ENCODE results near the gene HNRNPU. TPM values are rescaled to one million over a fixed set of nuclear protein-coding genes. Genes with fewer than 3 reads are reported as not detected.
A peak's percentile ranks its signal among the peaks of the same experiment; 100 is the strongest.

Gene HNRNPU
- polyA plus RNA-seq, 2 of the 4 experiments (the other 2 are of a cell fraction): 449 to 529 TPM

DNA sequence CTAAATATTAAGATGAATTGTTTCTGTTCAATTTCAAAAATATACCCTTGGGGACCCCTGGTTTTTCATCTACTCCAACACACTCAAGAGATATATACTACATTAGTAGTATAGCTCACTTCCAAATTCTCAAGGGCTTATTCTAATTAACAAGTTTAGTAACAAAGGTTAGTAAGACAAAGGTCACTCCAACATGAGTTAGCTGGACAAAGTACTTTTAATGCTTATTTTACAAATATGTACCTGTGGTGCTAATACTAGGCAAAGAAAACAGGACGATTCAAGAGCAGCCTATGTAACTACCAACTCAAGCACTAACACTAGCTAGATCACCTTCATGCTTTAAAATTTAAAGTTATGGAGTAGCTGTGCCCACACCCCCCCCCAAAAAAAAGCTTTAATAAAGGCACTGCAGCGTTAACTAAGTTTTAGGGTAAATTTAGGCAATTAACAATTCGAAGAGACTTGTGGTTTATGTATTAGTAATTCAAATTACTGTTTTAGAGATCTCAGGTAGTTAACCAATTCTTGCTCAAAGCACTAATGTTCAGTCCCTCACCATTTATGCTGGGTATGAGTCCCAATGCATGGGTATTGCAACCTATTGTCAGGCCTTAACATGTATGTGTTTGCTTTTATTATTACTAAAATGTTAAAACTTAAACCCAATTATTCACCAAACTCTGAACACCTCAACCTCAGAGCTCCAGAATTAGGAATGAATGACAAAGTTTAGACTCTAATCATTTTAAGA lies 14.1 kb downstream of the HNRNPU start:
- WGBS (ENCODE audit: missing lambda C conversion rate): 84% methylated on average over 3 of the region's 3 CpGs
- no peaks in the 10 kb centered on the region for H3K9me3 ChIP-seq
- no peak overlapping the region for H3K4me2 ChIP-seq
- H3K4me3 ChIP-seq: no peak overlapping the region
- peak in 1 of 2 experiments; percentile 3; a peak in 2 of 6 replicates for ATAC-seq
- no peak overlapping the region for H3K27ac ChIP-seq
- CTCF ChIA-PET: interaction anchor here (1.0 to 3.3 kb wide), 3 partner anchors 12 to 192 kb away, joined by 3 to 14 read pairs (median 3); no protein-coding TSS in a partner anchor
- peaks cover 16% of the 10 kb centered on the region; the same call in 2 of the 3 replicates for H3K4me1 ChIP-seq
- DNase-seq (ENCODE audit: low read depth in 1 of 2, low spot score in 1 of 2): no peak
- TF ChIP-seq RARB (CRISPR knock-in tag; IDR thresholded peaks at IDR 0.05): no peak
- peak; percentile 38; the same call in 1 of the 2 replicates for TF ChIP-seq POLR2AphosphoS2 (conservative IDR thresholded peaks at IDR 0.05; ENCODE audit: low read length)
- POLR2A ChIA-PET: interaction anchor here (1.0 to 1.8 kb wide), 5 partner anchors 9 to 192 kb away, joined by 3 to 6 read pairs (median 4); partner anchors contain the start of gene COX20
- no peak for FAIRE-seq

DNA sequence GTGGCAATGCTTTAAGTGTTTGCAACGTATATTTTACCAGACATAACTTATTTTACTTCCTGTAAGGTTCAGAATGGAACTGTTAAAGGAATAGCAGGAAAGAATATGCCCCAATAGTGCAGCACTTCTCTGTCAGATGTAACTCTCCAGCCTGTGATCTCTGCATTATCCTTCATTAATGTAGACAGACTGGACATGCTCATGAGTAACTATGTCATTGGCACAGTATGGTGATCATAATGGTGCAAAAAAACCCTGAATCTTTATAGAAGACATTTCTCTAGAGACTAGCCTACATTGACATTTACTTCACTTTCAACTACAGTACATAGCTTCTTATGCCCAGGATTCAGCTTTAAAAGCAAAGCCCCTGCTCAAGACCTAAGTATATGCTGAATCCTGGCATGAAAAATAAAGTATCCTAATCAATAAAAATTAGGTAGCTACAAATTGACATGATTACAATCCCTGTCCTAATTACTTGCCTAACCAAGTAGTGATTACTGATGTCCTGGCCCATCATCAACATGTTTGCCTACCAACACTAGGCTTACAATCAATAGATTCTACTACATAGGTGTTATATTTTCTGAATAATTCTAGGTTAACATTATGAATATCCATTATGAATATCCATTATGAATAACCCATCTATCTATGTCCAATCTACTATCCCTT lies 15.0 kb downstream of the HNRNPU start:
- no peak overlapping the region for H3K27ac ChIP-seq
- no peak overlapping the region for H3K4me2 ChIP-seq
- ChIA-PET POLR2A (interaction anchor here (1.0 to 1.8 kb wide), 4 partner anchors 9 to 193 kb away, joined by 3 to 6 read pairs (median 4); no protein-coding TSS in a partner anchor), CTCF (interaction anchor here (1.0 to 3.3 kb wide), 2 partner anchors 13 to 193 kb away, joined by 3 to 14 read pairs; no protein-coding TSS in a partner anchor)
- H3K9me3 ChIP-seq: no peaks in the 10 kb centered on the region
- WGBS (ENCODE audit: missing lambda C conversion rate): 58% methylated on average over 1 of the region's 1 CpG
- TF ChIP-seq, protein P1, sequence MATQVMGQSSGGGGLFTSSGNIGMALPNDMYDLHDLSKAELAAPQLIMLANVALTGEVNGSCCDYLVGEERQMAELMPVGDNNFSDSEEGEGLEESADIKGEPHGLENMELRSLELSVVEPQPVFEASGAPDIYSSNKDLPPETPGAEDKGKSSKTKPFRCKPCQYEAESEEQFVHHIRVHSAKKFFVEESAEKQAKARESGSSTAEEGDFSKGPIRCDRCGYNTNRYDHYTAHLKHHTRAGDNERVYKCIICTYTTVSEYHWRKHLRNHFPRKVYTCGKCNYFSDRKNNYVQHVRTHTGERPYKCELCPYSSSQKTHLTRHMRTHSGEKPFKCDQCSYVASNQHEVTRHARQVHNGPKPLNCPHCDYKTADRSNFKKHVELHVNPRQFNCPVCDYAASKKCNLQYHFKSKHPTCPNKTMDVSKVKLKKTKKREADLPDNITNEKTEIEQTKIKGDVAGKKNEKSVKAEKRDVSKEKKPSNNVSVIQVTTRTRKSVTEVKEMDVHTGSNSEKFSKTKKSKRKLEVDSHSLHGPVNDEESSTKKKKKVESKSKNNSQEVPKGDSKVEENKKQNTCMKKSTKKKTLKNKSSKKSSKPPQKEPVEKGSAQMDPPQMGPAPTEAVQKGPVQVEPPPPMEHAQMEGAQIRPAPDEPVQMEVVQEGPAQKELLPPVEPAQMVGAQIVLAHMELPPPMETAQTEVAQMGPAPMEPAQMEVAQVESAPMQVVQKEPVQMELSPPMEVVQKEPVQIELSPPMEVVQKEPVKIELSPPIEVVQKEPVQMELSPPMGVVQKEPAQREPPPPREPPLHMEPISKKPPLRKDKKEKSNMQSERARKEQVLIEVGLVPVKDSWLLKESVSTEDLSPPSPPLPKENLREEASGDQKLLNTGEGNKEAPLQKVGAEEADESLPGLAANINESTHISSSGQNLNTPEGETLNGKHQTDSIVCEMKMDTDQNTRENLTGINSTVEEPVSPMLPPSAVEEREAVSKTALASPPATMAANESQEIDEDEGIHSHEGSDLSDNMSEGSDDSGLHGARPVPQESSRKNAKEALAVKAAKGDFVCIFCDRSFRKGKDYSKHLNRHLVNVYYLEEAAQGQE (IDR thresholded peaks at IDR 0.05): peak; percentile 36
- TF ChIP-seq NPAS2 (CRISPR knock-in tag; IDR thresholded peaks at IDR 0.05; ENCODE audit: borderline replicate concordance) (no peak), TFCP2L1 (CRISPR knock-in tag; IDR thresholded peaks at IDR 0.05) (0 out of 2 replicates have a peak, but pooled peaks have one; percentile 22), POLR2AphosphoS2 (conservative IDR thresholded peaks at IDR 0.05; ENCODE audit: low read length) (peak; percentile 83), HOXA7 (CRISPR knock-in tag; IDR thresholded peaks at IDR 0.05) (peak; percentile 29; the same call in 1 of the 2 replicates)
- TF ChIP-seq, protein P2, sequence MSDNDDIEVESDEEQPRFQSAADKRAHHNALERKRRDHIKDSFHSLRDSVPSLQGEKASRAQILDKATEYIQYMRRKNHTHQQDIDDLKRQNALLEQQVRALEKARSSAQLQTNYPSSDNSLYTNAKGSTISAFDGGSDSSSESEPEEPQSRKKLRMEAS (IDR thresholded peaks at IDR 0.05): no peak
- ATAC-seq (peak in 1 of 2 experiments; percentile 42; a peak in 3 of 6 replicates), DNase-seq (ENCODE audit: low read depth in 1 of 2, low spot score in 1 of 2) (no peak), FAIRE-seq (no peak)
- H3K4me3 ChIP-seq: no peak overlapping the region
- H3K4me1 ChIP-seq: peaks cover 15% of the 10 kb centered on the region; the same call in 2 of the 3 replicates

GRCh38 chr1:244846653-244847052 lies 17.7 kb downstream of the HNRNPU start:
- Histone ChIP-seq H3K27ac (no peak overlapping the region), H3K4me2 (no peak overlapping the region), H3K4me3 (no peak overlapping the region), H3K9me3 (no peaks in the 10 kb centered on the region), H3K4me1 (peaks cover 34% of the 10 kb centered on the region; the same call in 2 of the 3 replicates)
- FAIRE-seq (no peak), DNase-seq (ENCODE audit: low read depth in 1 of 2, low spot score in 1 of 2) (no peak), ATAC-seq (no peak)
- 85% methylated on average over 6 of the region's 6 CpGs for WGBS (ENCODE audit: missing lambda C conversion rate)
- CTCF ChIA-PET: interaction anchor here (0.7 to 2.9 kb wide), 4 partner anchors 9 to 196 kb away, joined by 5 to 9 read pairs (median 6); partner anchors contain the start of gene COX20
- TF ChIP-seq NR3C1 (IDR thresholded peaks at IDR 0.05) (no peak), HOXA7 (CRISPR knock-in tag; IDR thresholded peaks at IDR 0.05) (peak; percentile 43; the same call in 1 of the 2 replicates), HOXB13 (CRISPR knock-in tag; IDR thresholded peaks at IDR 0.05; ENCODE audit: low read depth) (no peak), NFE2L2 (conservative IDR thresholded peaks at IDR 0.05; ENCODE audit: low read length) (no peak)
- POLR2A ChIA-PET: interaction anchor here (0.5 to 2.4 kb wide), 2 partner anchors 11 to 132 kb away, joined by 3 to 16 read pairs; partner anchors contain the start of gene COX20

Measured in A549 (cell line).